HG02571 (cell line): ENCODE measurements around the gene E4F1.
A peak's percentile ranks its signal among the peaks of the same experiment; 100 is the strongest.
"Not testable (repeated sequence)": the region's sequence is repeated elsewhere in the genome, so short reads cannot be mapped to it uniquely, and the experiment has no call there.

Source experiments
- ATAC-seq: cut with Tn5 transposase; IDR thresholded peaks from one replicate; pipeline ENCODE4 v1.9.1; 2021; ENCODE audit warnings: mild to moderate bottlenecking, moderate library complexity; ENCODE audit not compliant: unreplicated experiment

The E4F1 gene

DNA sequence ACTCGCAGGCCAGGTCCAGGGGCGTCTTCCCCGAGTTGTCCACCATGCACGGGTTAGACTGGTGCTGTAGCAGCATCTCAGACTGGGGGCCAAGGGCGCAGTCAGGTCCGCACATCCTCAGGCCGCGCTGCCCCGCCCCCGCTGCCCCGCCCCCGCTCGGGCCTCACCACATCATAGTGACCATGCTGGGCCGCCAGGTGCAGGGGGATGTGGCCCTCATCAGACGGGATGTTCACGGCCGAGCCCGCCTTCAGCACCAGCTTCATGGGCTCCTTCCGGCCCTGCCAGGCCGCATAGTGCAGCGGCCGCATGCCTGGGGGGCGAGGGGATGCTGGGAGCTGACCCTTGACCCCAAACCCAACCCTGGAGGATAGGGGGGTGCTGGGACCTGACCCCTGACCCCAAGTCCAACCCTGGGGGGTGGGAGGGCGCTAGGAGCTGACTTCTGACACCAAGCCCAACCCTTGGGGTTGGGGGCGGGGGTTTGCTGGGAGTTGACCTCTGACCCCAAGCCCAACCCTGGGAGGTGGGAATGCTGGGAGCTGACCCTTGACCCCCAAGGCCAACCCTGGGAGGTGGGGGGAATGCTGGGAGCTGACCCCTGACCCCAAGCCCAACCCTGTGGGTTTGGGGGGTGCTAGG is 34.0 kb upstream of the E4F1 start:
- no peak for ATAC-seq

DNA sequence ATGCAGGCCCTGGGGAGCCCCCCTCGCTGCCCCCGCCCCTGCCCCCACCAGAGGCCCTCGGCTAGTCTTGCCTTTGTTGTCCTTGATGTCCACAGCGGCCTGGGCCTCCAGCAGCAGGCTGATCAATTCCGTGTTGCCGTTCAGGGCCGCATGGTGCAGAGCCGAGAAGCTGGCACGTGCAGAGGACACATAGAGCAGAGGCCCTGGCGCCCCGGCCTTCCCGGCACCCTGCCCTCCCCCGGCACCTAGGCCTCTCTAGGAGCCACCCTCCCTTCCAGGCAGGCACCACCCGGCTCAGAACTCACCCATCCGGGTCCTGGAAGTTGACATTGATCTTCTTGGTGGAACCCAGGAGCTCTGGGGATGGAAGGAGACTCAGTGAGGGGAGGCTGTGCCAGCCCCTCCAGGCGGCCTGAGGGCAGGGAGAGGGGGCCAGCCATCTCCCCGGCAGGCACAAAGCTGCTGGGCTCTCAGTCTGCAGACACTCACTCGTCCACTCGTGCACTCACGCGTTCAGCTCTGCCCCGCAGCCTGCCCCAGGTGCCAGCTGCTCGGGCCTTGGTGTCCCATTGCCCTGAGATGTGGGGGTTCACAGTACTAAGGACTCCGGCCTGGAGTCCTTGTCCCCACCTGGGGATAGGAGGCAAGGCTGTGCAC is 33.3 kb upstream of the E4F1 start:
- no peak for ATAC-seq

GRCh38 chr16:2190659-2191445 is 32.5 kb upstream of the E4F1 start:
- ATAC-seq = no peak

GRCh38 chr16:2191446-2191706 is 32.0 kb upstream of the E4F1 start:
- no peak for ATAC-seq

GRCh38 chr16:2194166-2194834 is 29.1 kb upstream of the E4F1 start:
- no peak for ATAC-seq

GRCh38 chr16:2194852-2195321 is 28.5 kb upstream of the E4F1 start:
- ATAC-seq = no peak

DNA sequence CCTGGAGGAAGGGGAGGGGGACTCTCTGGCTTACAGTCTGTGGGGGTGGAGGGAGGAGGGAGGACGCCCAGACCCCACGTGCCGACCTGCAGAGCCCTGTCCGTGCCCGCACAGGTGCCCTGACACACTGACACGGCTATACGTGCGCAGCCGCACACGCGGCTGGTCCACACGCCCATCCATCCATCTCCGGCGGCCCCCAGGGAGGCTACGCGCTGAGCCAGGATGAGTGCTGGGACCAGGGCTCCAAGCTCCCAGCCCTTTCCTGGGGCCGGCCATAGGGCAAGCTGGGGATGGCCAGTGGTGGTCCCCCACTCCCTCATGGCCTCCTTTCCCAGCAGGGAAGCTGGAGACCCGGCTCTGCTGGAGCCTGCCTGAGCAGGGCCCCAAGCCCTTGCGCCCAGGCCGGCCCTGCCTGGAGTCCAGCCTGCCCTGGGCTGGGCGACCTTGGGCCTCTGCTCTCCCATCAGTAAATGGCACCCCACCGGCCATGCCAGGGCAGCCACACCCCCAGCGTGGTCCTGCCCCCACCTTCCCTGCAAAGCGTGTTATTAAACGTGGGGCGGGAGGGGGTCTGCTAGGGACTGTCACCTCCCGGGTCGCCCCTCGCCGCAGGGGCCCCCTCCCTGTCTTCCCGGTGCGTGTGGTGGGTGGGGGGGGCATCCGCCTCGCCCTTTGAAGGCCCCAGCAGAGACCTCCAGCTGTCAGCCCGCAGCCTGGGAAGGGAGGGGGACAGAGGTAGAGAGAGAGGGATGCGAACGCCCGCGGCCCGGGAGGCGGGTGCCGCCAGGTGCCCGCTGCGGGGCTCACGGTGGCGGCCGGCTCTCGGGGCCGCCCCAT is 27.8 kb upstream of the E4F1 start:
- no peak for ATAC-seq

GRCh38 chr16:2196162-2196980 is 27.0 kb upstream of the E4F1 start, which contains the start of gene CASKIN1:
TSS of gene CASKIN1 (minus strand) at chr16:2196605. CDS start at chr16:2196432, 173 bp downstream.
- no peak for ATAC-seq

DNA sequence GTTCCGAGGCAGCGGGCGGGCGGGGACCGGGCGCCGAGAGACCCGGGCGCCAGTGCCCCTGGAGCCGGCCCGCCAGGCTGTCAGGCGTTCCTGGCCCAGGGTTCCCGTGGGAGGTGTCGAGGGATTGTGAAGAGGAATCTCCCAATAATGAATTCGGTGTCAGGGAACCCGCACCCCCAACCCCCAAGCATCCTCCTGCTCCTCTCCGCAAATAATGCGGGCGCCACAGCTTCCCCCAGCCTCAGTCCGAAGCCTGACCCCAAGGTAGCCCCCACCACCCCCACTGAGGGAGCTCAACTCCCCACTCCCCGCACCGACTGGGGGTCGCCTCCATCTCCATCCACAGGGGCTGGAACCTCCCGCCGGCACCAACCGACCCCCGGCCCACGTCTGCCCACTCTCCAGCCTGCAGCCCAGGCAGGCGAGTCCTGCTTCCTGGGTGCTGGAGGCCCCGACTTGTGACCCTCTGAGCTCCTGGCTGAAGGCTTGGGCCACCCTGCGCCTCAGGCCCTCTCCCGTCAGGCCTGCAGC is 26.3 kb upstream of the E4F1 start:
- ATAC-seq = no peak

GRCh38 chr16:2197765-2198164 is 25.6 kb upstream of the E4F1 start:
- no peak for ATAC-seq

DNA sequence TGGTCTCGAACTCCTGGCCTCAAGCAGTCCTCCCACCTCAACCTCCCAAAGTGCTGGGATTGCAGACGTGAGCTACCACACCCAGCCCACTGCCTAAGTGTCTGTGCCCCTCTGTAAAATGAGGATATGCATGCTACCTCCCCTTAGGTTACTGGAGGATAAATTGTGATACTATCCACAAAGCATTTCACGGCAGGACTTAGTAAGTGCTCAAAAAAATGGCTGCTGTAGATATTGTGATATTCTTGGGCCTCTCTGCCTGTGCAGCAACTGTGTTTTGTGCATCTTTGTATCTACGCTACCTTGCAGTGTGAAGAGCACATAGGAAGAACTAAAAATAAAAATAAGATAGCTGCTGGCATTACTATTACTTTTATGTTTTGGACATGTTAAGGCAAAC is 25.1 kb upstream of the E4F1 start:
- no peak for ATAC-seq

DNA sequence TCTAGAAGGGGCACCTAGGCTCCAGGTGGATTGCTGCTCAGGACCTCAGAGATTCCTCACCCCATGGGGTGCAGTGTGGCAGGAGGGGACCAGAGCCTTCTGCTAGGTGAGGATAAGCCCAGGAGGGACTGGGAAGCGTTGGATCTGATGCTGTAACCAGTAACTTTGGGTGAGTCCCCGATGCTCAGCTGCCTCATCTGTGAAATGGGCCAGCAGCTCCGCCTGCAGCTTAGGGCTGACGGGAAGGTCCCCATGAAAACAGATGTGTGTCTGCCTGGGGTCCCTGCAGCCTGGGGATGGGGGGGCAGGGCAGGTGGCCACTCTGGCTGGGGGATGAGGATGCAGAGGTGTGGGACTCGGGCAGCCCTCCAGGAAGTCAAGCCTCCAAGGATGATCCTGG is 24.3 kb upstream of the E4F1 start:
- ATAC-seq = no peak

DNA sequence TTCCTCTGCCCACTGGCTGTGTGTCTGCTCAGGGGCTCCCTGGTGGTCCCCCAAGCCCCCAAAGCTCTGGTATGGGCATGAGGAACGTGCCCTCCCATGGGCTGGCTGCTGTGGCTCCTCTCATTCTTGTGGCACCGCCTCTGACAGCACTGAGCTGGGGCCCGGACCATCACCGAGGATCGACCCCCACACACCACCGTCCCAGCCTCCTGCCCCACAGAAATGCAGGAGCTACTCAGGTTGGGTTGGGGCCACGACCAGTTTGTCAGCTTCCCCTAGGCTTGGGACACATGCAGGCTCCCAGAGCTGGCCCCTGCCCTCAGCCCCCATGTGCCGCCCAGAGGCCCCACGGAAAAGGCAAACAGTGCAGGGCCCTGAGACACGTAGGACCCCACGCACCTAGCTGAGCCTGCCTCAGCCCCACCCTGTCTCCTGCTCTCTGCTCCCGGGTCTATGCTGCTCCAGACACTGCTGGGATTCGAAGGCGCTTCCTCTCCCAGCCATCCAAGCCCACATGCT is 23.7 kb upstream of the E4F1 start:
- ATAC-seq = no peak

- no peak for ATAC-seq
Observed at GRCh38 chr16:2200313-2200712, 23.1 kb upstream of the E4F1 start.

DNA sequence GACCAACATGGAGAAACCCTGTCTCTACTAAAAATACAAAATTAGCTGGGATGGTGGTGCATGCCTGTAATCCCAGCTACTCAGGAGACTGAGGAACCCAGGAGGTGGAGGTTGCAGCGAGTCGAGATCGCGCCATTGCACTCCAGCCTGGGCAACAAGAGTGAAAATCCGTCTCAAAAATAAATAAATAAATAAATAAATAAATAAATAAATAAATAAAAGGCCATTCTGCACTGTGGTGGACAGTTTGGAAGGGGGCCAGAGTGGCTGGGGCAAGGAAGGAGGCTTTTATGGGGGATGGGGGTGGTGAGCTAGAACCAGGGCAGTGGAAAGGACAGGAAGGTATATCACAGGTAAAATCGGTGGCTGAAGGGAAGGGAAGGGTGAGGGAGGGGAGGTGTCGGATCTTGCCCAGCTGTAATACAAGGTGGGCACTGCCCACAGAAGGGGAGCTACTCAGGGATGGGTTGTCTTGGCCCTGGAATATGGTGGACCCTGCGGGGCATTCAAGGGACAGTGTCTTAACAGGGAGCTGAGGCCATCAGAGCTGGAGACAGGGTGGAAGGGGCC is 20.2 kb upstream of the E4F1 start:
- not testable (repeated sequence) for ATAC-seq

DNA sequence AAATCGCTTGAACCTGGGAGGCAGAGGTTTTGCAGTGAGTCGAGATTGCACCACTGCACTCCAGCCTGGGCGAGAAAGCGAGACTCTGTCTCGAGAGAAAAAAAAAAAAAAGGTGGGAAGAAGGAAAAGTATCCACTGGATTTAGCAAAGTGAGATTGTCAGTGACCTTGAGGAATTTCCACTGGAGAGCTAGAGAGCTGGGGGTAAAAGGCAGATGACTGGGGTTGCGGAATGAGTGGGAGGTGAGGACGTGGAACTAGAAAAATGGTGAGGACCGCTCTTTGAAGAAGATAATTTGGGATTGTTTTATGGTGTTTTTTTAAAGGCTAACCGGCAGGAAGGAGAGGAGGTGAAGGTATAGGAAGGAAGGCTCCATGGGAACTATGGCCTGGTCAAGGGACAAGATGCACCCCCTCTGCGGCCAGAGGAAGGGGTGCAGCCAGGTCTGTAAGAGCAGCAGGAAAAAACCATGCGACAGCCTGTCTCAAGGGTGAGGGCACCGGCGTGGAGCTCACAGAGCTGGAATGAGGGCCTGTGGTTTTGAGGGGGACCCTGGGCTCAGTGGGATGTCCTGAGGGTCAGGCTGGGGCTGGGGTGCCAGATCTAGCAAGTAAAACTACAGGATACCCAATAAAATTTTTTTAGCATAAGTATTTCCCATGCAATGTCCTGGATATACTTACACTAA is 18.8 kb upstream of the E4F1 start:
- no peak for ATAC-seq

DNA sequence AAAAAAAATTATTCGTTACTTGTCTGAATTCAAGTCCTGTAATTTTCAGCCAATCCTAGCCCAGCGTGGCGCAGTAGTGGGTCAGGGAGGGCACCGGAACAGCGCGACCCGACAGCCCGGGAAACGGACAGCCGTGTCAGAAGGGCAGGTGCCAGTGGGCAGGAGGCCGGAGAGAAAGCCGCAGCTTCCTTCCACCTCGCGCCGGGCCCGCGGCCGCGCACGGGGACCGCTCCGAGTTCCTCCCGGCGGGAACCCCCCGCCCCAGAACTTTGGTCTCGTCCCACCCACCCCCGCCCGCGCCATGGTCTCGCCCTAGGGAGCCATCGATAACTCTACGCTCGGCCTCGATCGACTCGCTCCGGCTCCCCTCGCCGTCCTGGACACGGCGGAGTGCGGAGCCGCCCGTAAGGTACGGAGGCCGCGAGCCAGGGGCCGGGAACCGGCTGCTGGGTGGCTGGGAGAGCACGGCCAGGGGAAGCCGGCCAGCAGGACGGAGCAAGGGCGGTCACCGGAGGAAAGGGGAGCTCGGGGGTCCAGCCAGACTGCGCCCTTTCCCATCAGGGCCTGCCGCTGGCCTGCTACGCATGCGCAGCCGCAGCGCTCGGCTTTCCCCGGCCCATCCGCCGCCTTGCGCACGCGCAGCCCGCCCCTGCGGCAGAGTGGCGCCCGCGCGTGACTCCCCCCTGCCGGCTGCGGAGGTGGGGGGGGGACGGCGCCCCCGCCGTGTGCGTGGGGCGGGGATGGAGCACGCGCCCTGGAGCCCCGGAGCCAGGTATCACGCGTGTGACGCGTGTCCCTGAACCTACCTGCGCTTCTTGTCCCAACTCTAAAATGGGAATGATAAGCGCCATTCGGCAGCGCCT is 18.1 kb upstream of the E4F1 start, which contains the start of gene MLST8:
Gene MLST8, plus strand, starts transcription at position 351 of the 863 bp plus-strand sequence. CDS start 632 bp downstream, outside the sequence.
- ATAC-seq = peak; percentile 68
